Coronary artery (tissue), 2 donors: ENCODE results near the gene PARD6A.

Experiments
- DNase-seq: peaks from one replicate; pipeline ENCODE4 v3.0.0-alpha.2; 2017; ENCODE audit warnings: low spot score
- H3K27ac ChIP-seq, 2 donors: fragments of 200-600 bp; sonication (generic); one replicate each; pipeline ENCODE4 v1.5.1; 2016 to 2019
- H3K4me3 ChIP-seq: fragments of 200-600 bp; sonication (generic); 2 replicates; pipeline ENCODE4 v1.5.1; 2016; ENCODE audit warnings: mild to moderate bottlenecking, moderate library complexity
- TF ChIP-seq, protein P1 (sequence below): fragments of 200-600 bp; sonication (generic); IDR thresholded peaks from one replicate; pipeline ENCODE4 v1.5.1; 2019; ENCODE audit warnings: antibody characterized with exemption

PARD6A gene

DNA sequence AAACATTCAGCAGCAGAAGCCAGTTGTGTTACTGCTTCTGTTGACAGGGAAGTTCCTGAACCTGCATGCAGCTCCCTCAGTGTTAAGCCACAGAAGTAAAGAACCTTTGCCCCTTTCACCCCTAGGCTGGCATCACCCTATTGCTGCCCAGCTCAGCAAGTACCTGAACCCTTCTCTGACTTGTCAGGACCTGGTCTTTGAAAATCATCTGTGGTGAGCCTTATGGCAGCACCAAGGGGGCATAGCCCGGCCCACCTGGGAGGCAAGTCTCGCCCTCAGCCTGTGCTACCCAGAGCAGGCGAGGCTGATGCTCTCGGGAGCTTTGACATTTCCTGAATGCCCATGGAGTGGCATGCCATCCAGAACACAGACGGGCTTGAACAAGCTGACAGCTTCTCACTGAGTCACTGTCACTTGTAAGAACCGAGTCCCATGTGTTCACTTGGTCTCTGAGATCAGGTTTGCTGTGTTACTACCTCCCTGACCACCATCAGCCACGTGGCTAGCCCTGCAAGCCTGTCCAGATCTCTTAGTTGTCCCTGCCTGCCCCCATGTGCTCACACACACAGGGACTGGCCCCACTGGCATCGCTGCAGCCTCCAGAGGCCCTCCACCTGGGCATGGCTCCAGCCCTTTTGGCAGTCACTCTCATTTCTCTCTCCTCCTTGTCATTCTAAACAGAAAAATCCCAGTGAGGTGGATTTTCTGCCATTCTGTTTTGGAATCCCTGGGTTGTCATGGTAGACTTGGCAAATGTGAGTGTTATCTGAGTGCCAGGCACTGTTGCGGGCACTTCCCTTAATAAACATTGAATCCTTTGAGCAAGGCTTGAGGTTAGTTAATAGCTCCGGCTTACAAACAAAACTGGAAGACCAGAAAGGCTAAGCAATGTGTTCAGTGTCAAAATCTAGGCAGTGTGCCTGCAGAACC, 18.7 kb upstream of the PARD6A start:
- TF ChIP-seq, protein P1, sequence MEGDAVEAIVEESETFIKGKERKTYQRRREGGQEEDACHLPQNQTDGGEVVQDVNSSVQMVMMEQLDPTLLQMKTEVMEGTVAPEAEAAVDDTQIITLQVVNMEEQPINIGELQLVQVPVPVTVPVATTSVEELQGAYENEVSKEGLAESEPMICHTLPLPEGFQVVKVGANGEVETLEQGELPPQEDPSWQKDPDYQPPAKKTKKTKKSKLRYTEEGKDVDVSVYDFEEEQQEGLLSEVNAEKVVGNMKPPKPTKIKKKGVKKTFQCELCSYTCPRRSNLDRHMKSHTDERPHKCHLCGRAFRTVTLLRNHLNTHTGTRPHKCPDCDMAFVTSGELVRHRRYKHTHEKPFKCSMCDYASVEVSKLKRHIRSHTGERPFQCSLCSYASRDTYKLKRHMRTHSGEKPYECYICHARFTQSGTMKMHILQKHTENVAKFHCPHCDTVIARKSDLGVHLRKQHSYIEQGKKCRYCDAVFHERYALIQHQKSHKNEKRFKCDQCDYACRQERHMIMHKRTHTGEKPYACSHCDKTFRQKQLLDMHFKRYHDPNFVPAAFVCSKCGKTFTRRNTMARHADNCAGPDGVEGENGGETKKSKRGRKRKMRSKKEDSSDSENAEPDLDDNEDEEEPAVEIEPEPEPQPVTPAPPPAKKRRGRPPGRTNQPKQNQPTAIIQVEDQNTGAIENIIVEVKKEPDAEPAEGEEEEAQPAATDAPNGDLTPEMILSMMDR: no peak
- DNase-seq: peak; percentile 86
- Histone ChIP-seq H3K4me3 (no peak overlapping the region), H3K27ac (peak overlapping the region in 1 of 2 donors; percentile 5)

DNA sequence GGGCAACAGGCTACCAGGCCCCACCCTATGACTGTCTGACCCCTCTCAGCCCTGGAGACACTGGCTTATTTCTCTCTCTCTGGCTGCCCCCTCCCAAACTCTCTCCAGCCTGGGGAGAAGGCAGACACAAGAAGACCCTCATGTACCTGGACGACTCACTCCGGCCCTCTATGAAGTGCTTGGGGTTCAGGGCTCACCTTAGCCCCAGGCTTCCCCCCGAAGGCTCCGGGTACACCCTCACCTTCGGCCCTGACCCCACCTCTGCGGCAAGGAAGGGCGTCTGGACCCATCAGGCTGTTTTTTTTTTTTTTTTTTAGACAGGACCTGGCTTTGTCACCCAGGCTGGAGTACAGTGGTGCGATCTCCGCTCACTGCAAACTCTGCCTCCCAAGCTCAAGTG, 16.7 kb upstream of the PARD6A start:
- Histone ChIP-seq H3K4me3 (no peak overlapping the region), H3K27ac (no peak overlapping the region)
- TF ChIP-seq, protein P1: no peak
- no peak for DNase-seq

DNA sequence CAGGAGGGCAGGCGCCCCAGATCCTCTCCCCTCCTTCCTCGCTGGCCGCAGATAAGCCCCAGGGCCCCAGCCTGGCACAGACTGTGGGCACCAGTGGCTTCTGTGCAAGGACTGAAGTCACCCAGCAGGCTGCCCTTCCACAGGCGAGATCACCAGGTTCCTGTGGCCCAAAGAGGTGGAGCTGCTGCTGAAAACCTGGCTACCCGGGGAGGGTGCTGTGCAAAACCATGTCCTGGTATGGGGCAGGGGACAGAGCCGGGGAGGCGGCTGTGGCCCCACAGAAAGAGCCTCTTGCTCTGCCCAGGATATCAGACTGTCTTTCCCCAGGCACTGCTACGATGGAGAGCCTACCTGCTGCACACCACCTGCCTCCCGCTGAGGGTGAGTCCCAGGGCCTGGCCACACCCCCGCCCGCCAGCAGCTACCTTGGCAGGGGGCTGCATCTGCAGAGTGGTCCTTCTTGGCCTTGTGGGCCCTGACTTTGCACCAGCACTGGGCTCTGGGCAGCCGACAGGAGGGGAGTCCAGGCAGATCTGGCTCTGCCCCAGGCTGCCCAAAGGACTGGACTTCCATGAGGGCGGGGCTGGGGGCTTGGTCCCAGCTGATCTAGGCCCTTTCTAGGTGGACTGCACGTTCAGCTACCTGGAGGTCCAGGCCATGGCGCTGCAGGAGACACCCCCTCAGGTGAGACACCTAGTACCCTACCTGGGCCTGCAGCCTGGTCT, 15.2 kb upstream of the PARD6A start:
- TF ChIP-seq, protein P1: no peak
- DNase-seq: peak; percentile 71
- Histone ChIP-seq H3K4me3 (peak overlapping the region; percentile 58), H3K27ac (no peak overlapping the region)

DNA sequence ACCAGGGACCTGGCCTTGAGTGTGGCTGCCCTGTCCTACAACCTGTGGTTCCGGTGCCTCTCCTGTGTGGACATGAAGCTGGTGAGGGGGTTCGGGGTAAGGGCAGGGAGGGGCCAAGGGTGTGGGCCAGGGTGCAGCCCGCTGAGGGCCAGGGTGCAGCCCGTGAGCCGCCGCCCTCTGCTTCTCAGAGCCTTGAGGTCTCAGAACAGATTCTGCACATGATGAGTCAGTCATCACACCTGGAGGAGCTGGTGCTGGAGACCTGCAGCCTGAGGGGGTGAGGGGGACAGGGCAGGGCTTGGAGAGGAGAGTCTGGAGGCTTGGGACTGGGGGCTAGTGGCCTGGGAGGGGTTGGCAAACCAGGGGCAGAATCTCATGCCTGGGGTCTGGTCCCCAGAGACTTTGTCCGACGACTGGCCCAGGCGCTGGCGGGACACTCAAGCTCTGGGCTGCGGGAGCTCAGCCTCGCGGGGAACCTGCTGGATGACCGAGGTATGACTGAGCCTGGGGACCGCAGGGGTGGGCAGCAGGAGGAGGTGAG, 13.6 kb upstream of the PARD6A start:
- Histone ChIP-seq H3K27ac (no peak overlapping the region), H3K4me3 (no peak overlapping the region)
- TF ChIP-seq, protein P1: no peak
- peak; percentile 68 for DNase-seq

DNA sequence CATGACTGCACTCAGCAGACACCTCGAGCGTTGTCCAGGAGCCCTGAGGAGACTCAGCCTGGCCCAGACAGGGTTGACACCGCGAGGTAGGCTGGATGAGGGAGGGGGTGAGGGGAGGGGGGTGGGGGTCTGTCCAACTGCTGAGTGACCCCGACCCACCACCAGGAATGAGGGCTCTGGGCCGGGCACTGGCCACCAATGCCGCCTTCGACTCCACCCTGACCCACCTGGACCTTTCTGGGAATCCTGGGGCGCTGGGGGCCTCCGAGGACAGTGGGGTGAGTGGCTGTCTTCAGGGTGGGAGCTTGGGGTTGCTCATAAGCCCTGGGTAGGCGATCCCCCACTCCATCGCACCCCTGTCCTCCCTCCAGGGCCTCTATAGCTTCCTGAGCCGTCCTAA, 13.1 kb upstream of the PARD6A start:
- no peak overlapping the region for H3K27ac ChIP-seq
- DNase-seq: no peak
- TF ChIP-seq, protein P1: no peak
- no peak overlapping the region for H3K4me3 ChIP-seq

DNA sequence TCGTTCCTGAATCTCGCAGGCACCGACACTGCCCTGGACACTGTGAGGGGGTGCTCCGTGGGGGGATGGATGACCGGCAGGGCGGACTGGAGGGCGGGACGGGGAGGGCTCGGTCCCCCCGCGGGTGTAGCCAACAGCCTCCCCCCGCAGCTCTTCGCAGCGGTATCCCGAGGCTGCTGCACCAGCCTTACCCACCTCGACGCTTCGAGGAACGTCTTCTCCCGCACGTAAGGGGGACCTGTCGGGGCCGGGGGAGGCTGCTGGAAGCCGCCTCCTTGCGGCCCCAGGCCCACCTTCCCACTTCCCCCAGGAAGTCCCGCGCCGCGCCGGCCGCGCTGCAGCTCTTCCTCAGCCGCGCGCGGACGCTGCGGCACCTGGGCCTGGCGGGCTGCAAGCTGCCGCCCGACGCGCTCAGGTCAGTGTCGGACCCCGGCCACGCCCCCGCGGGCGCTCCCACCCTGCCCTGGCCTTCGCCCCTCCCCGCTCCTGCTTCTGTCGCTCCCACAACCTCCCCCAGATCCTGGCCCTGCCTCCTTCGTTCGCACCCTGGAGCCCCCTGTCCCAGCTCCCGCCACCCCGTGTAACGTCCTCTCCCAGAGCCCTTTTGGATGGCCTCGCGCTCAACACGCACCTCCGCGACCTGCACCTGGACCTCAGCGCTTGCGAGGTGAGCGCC, 12.5 kb upstream of the PARD6A start:
- TF ChIP-seq, protein P1: no peak
- Histone ChIP-seq H3K4me3 (no peak overlapping the region), H3K27ac (no peak overlapping the region)
- DNase-seq: no peak
